GM21390 (cell line): ENCODE results near the gene SLC5A5.

Experiments used
- ATAC-seq: cut with Tn5 transposase; IDR thresholded peaks from one replicate; pipeline ENCODE4 v1.9.1; 2021; ENCODE audit not compliant: unreplicated experiment

Gene SLC5A5

DNA sequence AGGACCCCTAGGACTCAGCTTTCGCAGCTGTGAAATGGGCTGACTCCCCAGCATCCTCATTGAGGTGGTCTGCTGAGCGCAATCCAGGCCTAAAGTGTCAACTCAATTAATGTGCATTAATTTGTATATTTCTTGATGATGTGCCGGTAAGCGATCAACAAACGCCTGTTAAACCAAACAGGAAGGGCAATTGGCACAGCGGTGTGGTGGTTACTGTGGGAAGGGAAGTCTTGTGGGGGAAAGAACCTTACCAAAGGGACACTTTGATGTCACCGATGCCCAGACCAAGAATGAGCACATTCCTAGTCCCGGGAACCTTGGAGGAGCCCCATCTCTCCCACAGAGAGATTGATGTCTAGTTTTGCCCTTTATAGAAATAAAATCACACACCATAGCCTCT lies 25.6 kb upstream of the SLC5A5 start:
- no peak for ATAC-seq

DNA sequence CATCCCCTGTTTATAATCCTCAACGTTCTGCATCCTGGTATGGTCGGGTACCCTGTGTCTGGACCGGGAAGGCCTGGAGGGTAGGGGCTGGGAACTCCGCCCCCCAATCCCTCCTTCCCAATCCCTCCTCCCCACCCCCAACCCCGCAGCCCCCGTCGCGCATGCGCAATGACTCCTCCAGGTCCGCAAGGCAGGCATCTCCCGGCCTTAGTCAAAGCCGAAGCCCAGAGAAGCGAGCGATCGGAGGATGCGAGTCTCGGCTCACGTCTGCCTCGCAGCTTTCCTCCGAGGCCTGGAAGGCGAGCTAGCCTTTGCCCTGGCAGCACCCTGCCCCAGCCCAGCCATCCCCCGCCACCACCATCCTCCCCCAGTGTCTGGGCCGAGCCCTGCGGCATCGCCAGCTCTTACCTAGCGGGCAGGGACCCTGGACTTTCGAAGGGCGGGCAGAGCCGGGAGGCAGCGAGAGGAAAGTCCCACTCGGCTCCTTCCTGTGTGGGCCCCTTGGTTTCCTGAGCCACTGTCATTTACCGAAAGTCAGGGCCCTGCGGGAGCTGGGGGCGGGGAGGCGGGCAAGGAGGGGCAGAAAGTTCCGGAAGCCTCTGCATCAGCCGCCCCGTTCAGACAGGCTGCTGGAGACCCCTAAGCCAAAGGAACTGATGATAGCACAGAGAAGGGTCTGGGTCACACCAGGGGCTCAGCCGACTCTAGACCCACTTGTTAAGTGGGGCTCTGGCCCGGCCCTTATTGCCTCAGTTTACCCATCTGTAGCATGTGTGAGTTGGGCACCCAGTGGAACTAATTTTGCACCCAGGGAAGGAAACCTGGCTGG lies 24.0 kb upstream of the SLC5A5 start, which contains the start of gene JAK3:
Gene JAK3, minus strand, starts transcription at position 445 of the 829 bp plus-strand sequence. CDS start 3,565 bp downstream, outside the sequence.
- peak; percentile 53 for ATAC-seq

DNA sequence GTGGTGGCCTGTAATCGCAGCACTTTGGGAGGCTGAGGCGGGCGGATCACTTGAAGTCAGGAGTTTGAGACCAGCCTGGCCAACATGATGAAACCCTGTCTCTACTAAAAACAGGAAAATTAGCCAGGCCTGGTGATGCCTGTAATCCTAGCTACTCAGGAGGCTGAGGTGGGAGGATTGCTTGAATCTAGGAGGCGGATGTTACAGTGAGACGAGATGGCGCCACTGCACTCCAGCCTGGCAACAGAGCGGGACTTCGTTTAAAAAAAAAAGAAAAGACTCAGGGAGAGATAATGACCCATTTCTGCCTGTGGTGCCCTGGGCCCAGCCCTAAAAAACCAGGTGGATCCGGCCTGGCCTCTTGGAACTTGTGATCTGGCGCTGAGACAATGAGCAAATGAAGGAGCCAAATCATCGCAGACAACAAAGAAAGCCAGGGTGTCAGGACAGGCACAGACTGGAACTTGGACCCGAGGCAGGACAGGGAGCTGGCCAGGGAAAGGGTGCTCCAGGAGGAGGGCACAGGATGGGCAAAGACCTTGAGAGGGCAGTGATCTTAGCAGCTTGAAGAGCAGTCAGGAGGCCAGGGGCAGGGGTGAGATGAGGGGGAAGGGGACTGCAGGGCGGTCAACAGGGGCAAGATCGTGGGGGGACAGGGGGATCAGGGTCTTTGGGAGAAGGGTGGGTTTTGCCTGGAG lies 23.0 kb upstream of the SLC5A5 start:
- ATAC-seq: no peak

DNA sequence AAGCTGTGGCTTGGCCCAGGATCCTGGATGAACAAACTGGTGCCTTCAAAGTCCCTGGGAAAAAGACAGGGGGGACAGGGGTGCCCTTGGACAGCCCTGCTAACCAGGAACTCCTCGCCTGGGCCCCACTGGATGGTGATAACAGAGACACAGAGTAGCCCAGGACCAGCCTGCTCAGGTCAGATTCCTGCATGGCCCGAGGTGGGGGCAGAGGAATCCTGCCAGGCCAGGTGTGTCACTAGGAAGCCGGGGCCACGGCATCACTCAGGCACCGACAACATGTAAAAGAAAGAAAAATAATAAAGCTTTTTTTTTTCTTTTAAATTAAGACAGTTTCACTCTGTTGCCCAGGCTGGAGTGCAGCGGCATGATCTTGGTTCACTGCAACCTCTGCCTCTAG lies 17.7 kb upstream of the SLC5A5 start:
- no peak for ATAC-seq

DNA sequence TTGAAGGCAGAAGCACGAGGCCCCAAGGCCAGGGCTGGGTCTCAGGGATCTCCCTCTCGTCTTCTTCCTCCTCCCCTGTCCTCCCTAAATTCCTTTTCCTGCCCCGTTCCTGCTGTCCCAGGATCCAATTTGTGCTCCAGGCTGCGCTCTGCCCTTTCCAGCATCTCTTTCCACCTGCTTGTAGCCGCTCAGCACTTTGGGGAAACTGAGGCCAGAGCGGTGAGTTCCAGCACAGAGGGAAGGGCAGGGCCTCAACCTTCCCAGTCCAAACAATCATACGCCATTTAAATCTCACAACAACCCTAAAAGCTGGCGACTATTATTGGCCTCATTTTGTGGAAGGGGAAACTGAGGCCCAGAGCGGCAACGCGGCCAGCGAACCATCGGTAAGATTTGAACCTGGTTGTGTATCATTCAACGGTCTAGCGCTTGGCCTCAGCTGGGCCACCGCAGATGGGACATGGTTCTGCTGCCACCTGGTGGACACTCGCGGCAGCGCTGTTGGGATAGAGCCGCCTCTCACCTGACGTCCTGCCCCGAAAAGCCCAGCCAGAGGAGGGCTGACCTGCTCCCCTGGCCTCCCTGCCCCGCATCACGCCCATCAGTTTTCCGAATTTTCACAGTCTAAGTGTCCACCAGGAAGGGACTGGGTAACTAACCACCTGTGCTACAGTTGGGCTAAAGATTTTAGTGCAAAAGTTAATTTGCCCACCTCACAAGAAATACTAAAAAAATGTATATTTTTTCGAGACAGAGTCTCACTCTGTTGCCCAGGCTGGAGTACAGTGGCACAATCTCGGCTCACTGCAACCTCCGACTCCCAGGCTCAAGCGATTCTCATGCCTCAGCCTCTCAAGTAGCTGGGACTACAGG lies 16.2 kb upstream of the SLC5A5 start:
- ATAC-seq: no peak

DNA sequence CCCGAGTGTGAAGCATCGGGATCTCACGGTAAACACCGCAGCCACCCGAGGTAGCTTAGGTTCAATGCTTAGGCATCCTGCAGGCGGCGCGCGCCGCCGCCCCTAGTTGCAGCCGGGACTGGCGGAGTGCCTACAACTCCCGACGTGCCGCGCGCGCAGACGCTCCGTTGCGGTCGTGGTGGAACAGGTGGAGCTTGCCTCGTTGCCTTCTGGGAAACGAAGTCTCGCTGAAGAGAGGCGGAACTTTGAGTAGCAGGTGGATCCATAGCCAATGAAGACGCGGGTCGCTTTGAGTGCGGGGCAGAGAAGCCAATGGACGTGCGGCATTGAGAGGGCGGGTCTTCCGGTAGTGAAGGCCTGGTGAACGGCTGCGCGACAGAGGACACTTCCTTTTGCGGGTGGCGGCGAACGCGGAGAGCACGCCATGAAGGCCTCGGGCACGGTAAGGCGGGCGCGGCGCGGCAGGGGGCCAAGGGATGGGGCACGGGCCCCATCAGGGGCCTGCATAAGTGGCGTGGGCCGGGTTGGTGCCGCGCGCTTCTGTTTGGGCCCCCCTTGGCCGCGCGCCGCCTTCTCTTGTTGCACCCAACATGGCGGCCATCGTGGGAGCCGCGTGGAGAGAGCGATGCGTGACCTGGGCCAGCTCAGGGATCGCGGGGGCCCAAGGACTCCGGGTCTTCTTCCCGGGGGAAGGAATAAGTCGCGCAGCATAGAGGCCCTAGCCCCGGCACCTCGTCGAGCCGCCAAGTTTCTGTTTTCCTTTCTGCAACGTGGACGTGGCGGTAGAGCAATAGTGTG lies 12.0 kb upstream of the SLC5A5 start, which contains the start of gene RPL18A:
Gene RPL18A, plus strand, starts transcription at position 378 of the 798 bp plus-strand sequence. Its CDS starts 47 bp downstream, at position 425.
- ATAC-seq: peak; percentile 80

DNA sequence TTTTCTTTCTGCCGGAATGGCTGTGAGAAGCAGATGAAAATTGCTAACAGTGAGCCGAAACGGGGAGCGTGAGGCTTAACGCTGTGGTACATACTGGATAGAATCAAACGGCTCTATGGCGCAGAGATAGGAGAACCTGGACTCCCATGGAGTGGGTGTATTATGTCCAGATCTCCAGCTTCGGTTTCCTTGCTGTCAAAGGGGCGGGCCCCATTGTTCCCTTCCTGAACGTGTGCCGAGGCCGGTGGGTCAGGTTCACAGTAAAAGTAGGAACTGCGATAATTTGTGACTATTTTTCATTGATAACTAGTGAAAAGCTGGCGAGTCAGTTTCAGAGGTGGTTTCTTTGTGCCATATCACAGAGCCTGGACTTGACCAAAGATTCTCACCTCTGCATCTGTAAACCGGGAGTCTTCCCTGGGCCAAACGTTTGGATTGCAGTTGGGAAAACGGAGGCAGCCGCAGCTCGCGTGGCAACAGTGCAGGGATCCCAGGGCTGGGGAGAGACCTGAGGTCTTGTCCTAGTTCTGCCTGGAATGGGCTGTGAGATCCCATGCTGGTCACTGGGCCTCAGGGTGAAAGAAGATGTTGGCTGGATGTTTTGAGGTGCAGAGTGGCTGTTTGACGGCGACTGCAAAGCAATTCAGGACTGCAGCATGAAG lies 11.3 kb upstream of the SLC5A5 start:
- ATAC-seq: no peak

DNA sequence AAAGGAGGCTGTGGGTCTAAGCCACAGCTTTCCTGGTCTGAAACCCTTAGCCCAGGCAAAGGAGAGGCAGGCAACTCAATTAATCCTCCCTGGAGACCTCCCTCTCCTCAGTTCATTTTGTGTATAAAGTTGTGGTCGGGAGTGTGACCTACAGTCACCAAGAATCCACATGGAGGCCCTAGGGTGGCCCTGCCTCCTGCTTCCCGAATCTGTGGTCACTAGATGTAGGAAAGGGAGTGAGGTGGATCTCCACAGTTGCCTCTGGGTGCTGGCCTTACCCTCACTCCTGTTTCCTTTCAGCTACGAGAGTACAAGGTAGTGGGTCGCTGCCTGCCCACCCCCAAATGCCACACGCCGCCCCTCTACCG lies 10.8 kb upstream of the SLC5A5 start:
- no peak for ATAC-seq

DNA sequence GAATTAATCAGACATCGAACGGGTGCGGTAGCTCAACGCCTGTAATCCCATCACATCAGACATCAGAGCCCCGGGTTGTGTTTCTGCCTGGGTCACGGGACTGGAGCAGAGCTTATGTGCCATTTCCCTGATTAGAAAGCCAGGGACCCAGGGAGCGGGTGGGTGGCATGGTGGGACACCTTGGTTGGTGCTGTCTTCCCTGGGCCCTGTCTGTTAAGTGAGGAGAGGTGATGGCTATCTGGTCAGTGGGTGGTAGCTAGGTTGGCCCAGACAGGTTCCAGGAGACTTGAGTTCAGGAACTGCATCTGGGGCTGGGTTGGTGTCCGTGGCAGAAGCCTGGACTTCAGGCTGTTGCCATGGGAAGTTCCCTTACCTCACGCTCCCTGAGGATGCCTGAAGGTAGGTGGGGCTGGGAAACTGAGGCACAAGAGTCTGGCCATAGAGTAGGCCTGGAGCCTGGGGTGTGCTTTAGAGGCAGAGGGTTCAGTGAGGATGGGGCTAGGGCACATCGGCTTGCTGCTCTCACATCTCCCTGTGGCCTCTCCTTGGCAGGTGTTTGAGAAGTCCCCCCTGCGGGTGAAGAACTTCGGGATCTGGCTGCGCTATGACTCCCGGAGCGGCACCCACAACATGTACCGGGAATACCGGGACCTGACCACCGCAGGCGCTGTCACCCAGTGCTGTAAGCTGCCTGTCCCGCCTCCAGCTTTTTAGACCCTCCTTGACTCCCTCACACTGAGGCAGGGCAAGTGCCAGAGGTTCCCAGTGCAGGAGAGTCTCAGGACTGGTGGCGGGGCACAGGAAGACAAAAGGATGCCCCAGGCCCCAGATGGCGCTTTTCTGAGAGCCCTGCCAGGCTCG lies 10.0 kb upstream of the SLC5A5 start:
- ATAC-seq: no peak

DNA sequence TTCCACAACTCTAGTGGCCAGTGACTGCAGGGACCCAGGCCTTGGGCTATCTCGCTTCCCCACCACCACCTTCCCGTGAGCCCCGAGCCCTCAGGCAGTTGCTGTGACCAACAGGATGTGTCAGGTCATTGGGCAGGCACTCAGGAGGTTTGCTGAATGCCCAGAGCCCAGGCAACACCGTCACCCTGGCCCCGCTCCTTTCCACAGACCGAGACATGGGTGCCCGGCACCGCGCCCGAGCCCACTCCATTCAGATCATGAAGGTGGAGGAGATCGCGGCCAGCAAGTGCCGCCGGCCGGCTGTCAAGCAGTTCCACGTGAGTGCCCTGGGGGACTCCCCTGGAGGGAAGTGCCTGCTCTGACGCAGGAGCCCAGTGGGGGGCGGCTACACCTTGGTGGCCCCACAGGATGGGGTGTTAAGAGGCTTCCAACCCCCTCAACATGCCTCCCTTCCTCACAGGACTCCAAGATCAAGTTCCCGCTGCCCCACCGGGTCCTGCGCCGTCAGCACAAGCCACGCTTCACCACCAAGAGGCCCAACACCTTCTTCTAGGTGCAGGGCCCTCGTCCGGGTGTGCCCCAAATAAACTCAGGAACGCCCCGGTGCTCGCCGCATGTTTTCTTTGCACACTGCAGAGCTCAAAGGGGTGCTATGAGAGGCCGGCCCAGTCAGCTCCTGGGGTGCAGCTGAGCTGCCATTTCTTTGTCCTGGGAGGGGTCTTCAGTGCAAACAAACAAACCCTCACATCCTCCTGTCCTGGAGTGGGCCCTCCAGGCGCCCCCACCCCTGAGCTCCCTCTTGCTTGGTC lies 8.8 kb upstream of the SLC5A5 start:
- ATAC-seq: no peak

DNA sequence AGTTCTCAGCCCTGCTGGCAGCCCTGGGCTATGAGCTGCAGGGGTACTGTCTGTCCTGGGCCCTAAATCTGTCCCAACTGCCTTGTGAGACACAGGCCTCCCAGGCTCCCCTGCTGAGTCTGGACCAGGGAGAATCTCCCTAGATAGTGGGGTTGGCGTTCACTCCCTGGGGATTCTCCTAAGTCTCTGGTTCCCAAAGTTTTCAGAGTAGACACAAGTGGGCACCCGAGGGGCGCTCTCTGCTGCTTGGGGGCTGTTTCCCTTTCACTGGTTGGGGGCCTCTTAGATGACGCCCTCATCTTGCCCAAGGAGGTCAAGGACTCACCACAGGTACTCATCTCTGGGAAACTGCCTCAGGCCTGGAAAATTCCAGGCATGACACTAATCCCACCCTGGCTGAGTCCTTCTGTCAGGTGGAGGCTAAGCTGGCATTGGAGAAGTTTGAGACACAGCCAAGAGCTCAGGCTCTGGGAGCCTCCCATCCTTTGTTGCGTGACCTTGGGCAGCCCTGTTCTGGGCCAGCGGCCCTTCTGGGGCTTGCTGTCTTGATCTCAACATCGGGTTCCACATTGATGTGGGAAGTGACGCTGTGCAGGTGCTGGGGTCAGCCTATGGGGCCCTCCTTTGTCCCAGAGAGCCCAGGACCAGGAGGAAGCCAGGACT lies 8.1 kb upstream of the SLC5A5 start:
- ATAC-seq: no peak

DNA sequence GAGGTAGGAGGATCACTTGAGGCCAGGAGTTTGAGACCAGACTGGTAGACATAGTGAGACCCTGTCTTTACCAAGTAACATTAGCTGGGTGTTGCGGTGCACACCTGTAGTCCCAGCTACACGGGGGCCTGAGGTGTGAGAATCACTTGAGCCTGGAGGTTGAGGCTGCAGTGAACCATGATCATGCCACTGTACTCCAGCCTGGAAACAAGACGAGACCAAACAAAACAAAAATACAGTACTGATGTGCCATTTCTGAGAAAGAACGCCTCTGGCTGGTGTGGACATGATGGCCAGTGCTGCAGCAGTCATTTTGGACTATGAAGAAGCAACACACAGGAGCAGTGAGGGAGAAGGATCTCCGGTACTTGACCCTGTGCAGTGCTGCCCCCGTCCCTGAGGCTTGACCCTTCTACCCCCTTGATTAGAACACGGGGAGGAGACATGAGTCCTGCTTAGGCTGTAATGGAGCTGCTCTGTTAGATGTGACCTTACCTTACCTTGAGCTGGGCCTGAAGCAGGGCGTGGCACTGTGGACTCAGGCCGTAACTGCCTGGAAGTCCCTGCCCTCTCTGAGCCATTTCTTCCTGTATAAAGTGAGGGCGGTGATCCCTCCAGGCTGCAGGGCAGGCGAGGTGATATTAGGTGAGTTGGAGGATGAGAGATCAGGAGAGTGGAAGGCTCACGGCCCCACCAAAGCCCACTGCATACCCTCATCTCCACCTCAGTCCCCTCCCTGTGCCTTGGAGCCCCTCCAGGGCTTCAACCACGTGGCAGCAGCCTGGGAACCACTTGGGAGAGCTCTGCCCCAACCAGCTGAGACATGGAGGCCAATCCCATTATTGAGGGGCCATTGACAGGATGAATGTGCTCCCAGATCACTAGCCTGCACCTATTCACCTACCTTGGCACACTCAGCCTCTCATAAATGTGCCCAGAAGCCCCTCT lies 6.1 kb upstream of the SLC5A5 start:
- no peak for ATAC-seq

DNA sequence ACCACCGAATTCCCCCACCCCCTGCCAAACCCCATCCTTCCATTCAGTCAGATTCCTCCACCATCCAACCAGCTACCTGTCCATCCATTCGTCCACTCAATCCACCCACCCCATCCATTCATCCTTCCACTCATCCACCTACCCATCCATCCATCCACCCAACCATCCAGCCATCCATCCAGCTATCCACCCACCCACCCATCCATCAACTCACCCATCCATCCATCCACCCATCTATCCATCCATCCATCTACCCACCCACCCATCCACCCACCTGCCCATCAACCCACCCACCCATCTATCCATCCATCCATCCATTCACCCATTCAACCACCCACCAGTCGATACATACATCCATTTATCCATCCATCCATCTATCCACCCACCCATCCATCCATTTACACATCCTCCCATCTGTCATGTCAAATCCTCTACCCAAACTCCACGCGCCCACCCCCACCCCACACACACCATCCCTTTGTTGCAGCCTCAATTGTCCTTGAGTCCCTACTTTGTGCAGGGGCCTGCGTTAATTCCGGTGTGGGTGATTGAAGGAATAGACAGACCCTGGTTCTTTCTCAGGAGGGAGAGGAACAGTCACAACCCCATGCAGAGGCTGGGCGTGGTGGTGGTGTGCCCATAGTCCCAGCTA lies 5.3 kb upstream of the SLC5A5 start:
- ATAC-seq: no peak

DNA sequence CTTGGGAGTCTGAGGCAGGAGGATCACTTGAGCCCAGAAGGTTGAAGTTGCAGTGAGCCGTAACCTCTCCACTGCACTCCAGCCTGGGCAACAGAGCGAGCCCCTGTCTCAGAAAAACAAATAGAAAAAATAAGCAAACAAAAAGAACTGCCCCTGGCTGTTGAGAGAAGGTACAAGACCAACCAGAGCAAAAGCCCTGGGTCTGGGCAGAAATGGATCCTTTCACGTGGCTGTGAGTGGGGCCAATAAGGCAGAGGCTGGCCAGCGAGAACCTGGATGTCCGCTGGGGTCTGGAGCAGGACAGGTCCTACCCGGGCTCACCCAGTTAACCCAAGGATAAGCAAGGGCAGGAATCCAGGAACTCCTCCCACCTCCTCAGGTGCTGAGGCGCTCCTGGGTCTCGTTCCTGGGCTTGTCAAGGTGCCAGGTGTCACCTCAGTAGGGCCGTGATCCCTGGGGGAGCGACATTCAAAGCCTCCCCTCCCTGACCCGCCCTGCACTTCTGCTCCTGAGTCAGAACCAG lies 4.7 kb upstream of the SLC5A5 start:
- ATAC-seq: no peak

DNA sequence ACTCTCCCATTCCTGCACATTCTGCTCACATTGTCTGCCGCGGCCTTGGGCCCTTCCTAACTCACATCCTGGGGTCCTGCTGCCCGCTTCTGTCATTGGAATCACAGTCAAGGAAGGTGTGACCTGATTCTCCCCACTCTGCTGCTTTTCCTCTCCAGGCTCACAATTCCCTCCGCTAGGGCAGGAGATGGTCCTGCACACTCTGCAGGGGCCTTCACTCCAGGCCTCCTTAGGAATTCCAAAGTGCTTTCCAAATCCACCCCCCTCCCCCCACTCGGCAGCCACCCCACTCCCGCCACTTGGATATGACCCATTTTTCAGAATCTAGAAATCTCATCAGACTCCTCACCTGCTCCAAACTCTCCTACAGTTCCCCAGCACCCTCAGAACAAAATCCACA lies 3.1 kb upstream of the SLC5A5 start:
- ATAC-seq: no peak

DNA sequence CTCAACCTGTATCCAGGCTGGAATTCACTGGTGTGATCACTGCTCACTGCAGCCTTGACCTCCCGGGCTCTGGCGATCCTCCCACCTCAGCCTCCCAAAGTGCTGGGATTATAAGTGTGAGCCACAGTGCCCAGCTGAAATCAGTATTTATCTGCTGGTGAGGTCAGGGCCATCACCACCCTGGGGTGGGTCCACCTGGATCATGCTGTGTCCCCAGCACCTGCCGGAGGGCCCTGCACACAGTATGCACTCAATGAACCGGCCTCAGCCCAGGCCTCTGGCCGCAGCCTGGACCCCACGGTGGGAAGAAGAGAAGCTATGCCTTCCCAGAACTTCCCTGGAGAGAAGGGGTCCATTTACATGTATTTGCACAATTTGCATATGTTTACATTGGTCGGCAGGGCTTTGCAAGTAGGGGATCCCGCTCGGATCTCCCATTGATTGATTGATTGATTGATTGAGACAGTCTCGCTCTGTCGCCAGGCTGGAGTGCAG lies 2.6 kb upstream of the SLC5A5 start:
- no peak for ATAC-seq
